Measurements from ENCODE around the gene NOX5. TPM values are rescaled to one million over a fixed set of nuclear protein-coding genes. Genes with fewer than 3 reads are reported as not detected.

Gene NOX5
- total RNA-seq, 1 experiment from 2014 or later = 339 TPM

DNA sequence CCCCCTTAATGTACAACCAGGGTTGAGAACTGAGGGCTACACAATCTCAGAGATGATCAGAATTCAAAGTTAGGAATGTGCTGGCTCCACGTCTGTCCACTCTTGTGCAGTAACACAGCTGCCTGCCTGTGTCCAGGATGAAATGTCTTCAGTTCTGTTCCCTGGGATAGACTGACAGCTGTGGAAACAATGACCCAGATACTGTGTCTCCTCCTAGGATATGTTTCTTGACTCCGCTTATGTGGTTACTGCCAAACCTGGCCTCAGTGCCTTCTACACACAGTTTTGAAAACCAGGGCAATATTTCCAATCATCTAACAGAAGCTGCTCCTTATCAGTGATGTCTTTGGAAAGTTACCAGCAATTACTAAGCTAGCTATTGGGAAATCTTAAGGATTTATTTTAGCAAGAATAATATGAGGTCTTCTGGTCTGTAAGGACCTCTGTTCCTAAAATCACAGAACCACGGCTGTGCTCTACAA, 67.6 kb downstream of the NOX5 start:
- no peaks in the 10 kb centered on the region for H3K79me2 ChIP-seq (ENCODE audit: low read length)
- H4K20me1 ChIP-seq (ENCODE audit: low read length) = no peaks in the 10 kb centered on the region
- H2AFZ ChIP-seq (ENCODE audit: low read length) = no peak overlapping the region
- no peaks in the 10 kb centered on the region for H3K9me3 ChIP-seq (ENCODE audit: low read length)
- H3K27me3 ChIP-seq (ENCODE audit: low read length) = no peaks in the 10 kb centered on the region
- ChIA-PET POLR2A (ENCODE audit: unreplicated experiment) (no interaction called here), CTCF (no interaction called here)
- no peak overlapping the region for H3K4me2 ChIP-seq (ENCODE audit: low read length)
- no peaks in the 10 kb centered on the region for H3F3A ChIP-seq (ENCODE audit: low read length, unreplicated experiment)
- DNase-seq = no peak
- ATAC-seq = no peak
- no peak overlapping the region for H3K9ac ChIP-seq (ENCODE audit: low read length)
- no TSS peak for BruUV-seq (replicated peaks)
- intact Hi-C loops (cut with micrococcal nuclease) = no loop called here
- 0 out of 2 replicates have a peak, but pooled peaks cover 5% of the 10 kb centered on the region for H3K4me1 ChIP-seq (ENCODE audit: insufficient read depth, low read length)
- no peaks in the 10 kb centered on the region for H3K9me2 ChIP-seq (replicated peaks; ENCODE audit: low read length)
- no peak for TF ChIP-seq EZH2phosphoT487 (IDR thresholded peaks at IDR 0.05; ENCODE audit: borderline replicate concordance, low read length)
- TF ChIP-seq, protein P1, sequence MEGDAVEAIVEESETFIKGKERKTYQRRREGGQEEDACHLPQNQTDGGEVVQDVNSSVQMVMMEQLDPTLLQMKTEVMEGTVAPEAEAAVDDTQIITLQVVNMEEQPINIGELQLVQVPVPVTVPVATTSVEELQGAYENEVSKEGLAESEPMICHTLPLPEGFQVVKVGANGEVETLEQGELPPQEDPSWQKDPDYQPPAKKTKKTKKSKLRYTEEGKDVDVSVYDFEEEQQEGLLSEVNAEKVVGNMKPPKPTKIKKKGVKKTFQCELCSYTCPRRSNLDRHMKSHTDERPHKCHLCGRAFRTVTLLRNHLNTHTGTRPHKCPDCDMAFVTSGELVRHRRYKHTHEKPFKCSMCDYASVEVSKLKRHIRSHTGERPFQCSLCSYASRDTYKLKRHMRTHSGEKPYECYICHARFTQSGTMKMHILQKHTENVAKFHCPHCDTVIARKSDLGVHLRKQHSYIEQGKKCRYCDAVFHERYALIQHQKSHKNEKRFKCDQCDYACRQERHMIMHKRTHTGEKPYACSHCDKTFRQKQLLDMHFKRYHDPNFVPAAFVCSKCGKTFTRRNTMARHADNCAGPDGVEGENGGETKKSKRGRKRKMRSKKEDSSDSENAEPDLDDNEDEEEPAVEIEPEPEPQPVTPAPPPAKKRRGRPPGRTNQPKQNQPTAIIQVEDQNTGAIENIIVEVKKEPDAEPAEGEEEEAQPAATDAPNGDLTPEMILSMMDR (conservative IDR thresholded peaks at IDR 0.05; ENCODE audit: low read depth, low read length) = no peak
- H3K36me3 ChIP-seq (ENCODE audit: low read depth, low read length) = no peaks in the 10 kb centered on the region
- no peak overlapping the region for H3K4me3 ChIP-seq (ENCODE audit: low read length)
- H3K27ac ChIP-seq (ENCODE audit: low read length) = no peak overlapping the region

- no peaks in the 10 kb centered on the region for H3K27me3 ChIP-seq (ENCODE audit: low read length)
- TF ChIP-seq EZH2 (IDR thresholded peaks at IDR 0.05; ENCODE audit: low read length, unreplicated experiment) (no peak), EZH2phosphoT487 (IDR thresholded peaks at IDR 0.05; ENCODE audit: borderline replicate concordance, low read length) (no peak)
- TF ChIP-seq, protein P1 (conservative IDR thresholded peaks at IDR 0.05; ENCODE audit: low read depth, low read length) = no peak
- no peaks in the 10 kb centered on the region for H3K36me3 ChIP-seq (ENCODE audit: low read depth, low read length)
- H2AFZ ChIP-seq (ENCODE audit: low read length) = no peak overlapping the region
- no peak overlapping the region for H3K4me2 ChIP-seq (ENCODE audit: low read length)
- intact Hi-C loops (cut with micrococcal nuclease) = no loop called here
- H3K9me2 ChIP-seq (replicated peaks; ENCODE audit: low read length) = no peaks in the 10 kb centered on the region
- ChIA-PET POLR2A (ENCODE audit: unreplicated experiment) (no interaction called here), CTCF (no interaction called here)
- no peaks in the 10 kb centered on the region for H3F3A ChIP-seq (ENCODE audit: low read length, unreplicated experiment)
- BruUV-seq (replicated peaks) = no TSS peak
- H3K9me3 ChIP-seq (ENCODE audit: low read length) = no peaks in the 10 kb centered on the region
- no peak overlapping the region for H3K27ac ChIP-seq (ENCODE audit: low read length)
- DNase-seq (no peak), ATAC-seq (no peak)
- H3K9ac ChIP-seq (ENCODE audit: low read length) = no peak overlapping the region
- no peak overlapping the region for H3K4me3 ChIP-seq (ENCODE audit: low read length)
- no peaks in the 10 kb centered on the region for H3K79me2 ChIP-seq (ENCODE audit: low read length)
- H4K20me1 ChIP-seq (ENCODE audit: low read length) = no peaks in the 10 kb centered on the region
- peaks cover 8% of the 10 kb centered on the region; the same call in 1 of the 2 replicates for H3K4me1 ChIP-seq (ENCODE audit: insufficient read depth, low read length)
These were observed 68.1 kb downstream of the NOX5 start for GRCh38 chr15:69082554-69082953.

- Histone ChIP-seq H4K20me1 (ENCODE audit: low read length) (no peaks in the 10 kb centered on the region), H3F3A (ENCODE audit: low read length, unreplicated experiment) (no peaks in the 10 kb centered on the region), H3K9me3 (ENCODE audit: low read length) (no peaks in the 10 kb centered on the region), H3K4me2 (ENCODE audit: low read length) (no peak overlapping the region), H3K27ac (ENCODE audit: low read length) (no peak overlapping the region), H2AFZ (ENCODE audit: low read length) (no peak overlapping the region), H3K4me1 (ENCODE audit: insufficient read depth, low read length) (peaks cover 15% of the 10 kb centered on the region; the same call in 1 of the 2 replicates), H3K4me3 (ENCODE audit: low read length) (no peak overlapping the region), H3K79me2 (ENCODE audit: low read length) (no peaks in the 10 kb centered on the region), H3K27me3 (ENCODE audit: low read length) (no peaks in the 10 kb centered on the region), H3K9ac (ENCODE audit: low read length) (no peak overlapping the region), H3K36me3 (ENCODE audit: low read depth, low read length) (no peaks in the 10 kb centered on the region), H3K9me2 (replicated peaks; ENCODE audit: low read length) (no peaks in the 10 kb centered on the region)
- DNase-seq (no peak), ATAC-seq (no peak)
- BruUV-seq (replicated peaks) = no TSS peak
- TF ChIP-seq EZH2 (IDR thresholded peaks at IDR 0.05; ENCODE audit: low read length, unreplicated experiment) (no peak), EZH2phosphoT487 (IDR thresholded peaks at IDR 0.05; ENCODE audit: borderline replicate concordance, low read length) (no peak)
- TF ChIP-seq, protein P1 (conservative IDR thresholded peaks at IDR 0.05; ENCODE audit: low read depth, low read length) = no peak
- POLR2A ChIA-PET (ENCODE audit: unreplicated experiment) = no interaction called here
- CTCF ChIA-PET = no interaction called here
- intact Hi-C loops (cut with micrococcal nuclease) = no loop called here
These were observed 70.0 kb downstream of the NOX5 start for GRCh38 chr15:69084404-69085030.

Data from PC-3 (cell line).